Urothelium cell line (cell line): ENCODE results near the gene MMP15.
A peak's percentile ranks its signal among the peaks of the same experiment; 100 is the strongest.

Experiments used
- DNase-seq: peaks from one replicate; pipeline ENCODE4 v3.0.0; 2011; ENCODE audit warnings: low spot score, mixed read lengths
- FAIRE-seq: peaks from 2 replicates; lab custom pipeline; 2011; peaks lifted over from hg19 to GRCh38; lab: Jason Lieb, UNC

The MMP15 gene

GRCh38 chr16:58016840-58017446 is 8.6 kb upstream of the MMP15 start:
- no peak for FAIRE-seq
- DNase-seq, result no peak

- DNase-seq (no peak), FAIRE-seq (no peak)
Measured at GRCh38 chr16:58018803-58019202, 6.8 kb upstream of the MMP15 start.

GRCh38 chr16:58019866-58020538 is 5.6 kb upstream of the MMP15 start:
- DNase-seq (no peak), FAIRE-seq (no peak)

GRCh38 chr16:58020628-58021521 is 4.7 kb upstream of the MMP15 start:
- peak; percentile 59 for DNase-seq

GRCh38 chr16:58021661-58022551 is 3.6 kb upstream of the MMP15 start:
- FAIRE-seq (peak; percentile 56), DNase-seq (no peak)

More at GRCh38 chr16:58020628-58021521, 4.7 kb upstream of the MMP15 start:
- no peak for FAIRE-seq

- DNase-seq, result peak; percentile 64
- FAIRE-seq, result peak; percentile 69
Measured at GRCh38 chr16:58022601-58023371, 2.8 kb upstream of the MMP15 start.

GRCh38 chr16:58024486-58025350 is 836 bp upstream of the MMP15 start:
- FAIRE-seq, result no peak

GRCh38 chr16:58026139-58026704 is 668 bp downstream of the MMP15 start:
- DNase-seq (peak; percentile 52), FAIRE-seq (no peak)

More at GRCh38 chr16:58024486-58025350, 836 bp upstream of the MMP15 start:
- no peak for DNase-seq

GRCh38 chr16:58026705-58027160 is 1.2 kb downstream of the MMP15 start:
- no peak for FAIRE-seq

GRCh38 chr16:58027161-58027915 is 1.8 kb downstream of the MMP15 start:
- FAIRE-seq, result no peak
- peak; percentile 60 for DNase-seq

More at GRCh38 chr16:58026705-58027160, 1.2 kb downstream of the MMP15 start:
- no peak for DNase-seq

GRCh38 chr16:58027916-58028455 is 2.4 kb downstream of the MMP15 start:
- DNase-seq (no peak), FAIRE-seq (no peak)

GRCh38 chr16:58028541-58029070 is 3.1 kb downstream of the MMP15 start:
- DNase-seq (no peak), FAIRE-seq (no peak)

GRCh38 chr16:58029410-58029809 is 3.9 kb downstream of the MMP15 start:
- FAIRE-seq (no peak), DNase-seq (no peak)

GRCh38 chr16:58030136-58030840 is 4.7 kb downstream of the MMP15 start:
- DNase-seq (no peak), FAIRE-seq (no peak)

- FAIRE-seq, result no peak
- DNase-seq, result no peak
Measured at GRCh38 chr16:58031016-58031800, 5.7 kb downstream of the MMP15 start.
